ENCODE results near the gene FBXO27. TPM values are rescaled to one million over a fixed set of nuclear protein-coding genes. Genes with fewer than 3 reads are reported as not detected.

FBXO27 gene
- total RNA-seq, 2 donors from 2014 or later = 0.31 to 0.88 TPM

DNA sequence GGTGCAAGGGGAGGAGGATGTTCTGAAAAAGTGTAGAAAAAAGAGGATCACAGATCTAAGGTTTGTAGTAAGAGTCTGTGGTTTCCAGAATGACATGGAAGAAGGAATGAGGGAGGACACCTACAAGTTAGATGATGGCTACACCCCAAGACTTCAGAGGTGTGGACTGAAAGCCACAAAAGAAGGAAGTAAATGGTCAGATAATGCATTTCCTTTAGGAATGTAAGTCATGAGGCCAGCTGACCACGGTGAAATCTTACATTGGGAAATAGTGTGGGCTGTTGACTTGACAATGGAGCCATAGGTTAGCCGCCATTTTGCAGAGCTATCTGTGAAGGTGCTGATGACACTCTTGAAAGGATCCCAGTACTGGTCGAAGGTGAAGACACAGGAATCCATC is 25.3 kb upstream of the FBXO27 start:
- Mint-ChIP-seq H3K4me3 (no peak overlapping the region), H3K36me3 (no peaks in the 10 kb centered on the region), H3K27ac (no peak overlapping the region), H3K27me3 (peaks cover 0 to 7% of the 10 kb centered on the region in 2 donors), H3K4me1 (ENCODE audit: low read depth in 2 of 2) (peaks cover 6 to 8% of the 10 kb centered on the region in 2 donors), H3K9me3 (no peaks in the 10 kb centered on the region)
- no peak for DNase-seq (ENCODE audit: low spot score)
- no peak for ATAC-seq

- Mint-ChIP-seq H3K4me3 (no peak overlapping the region), H3K27ac (peak overlapping the region in 1 of 2 donors; percentile 6), H3K4me1 (ENCODE audit: low read depth in 2 of 2) (no peaks in the 10 kb centered on the region), H3K36me3 (no peaks in the 10 kb centered on the region), H3K27me3 (peaks cover 2 to 4% of the 10 kb centered on the region in 2 donors), H3K9me3 (no peaks in the 10 kb centered on the region)
- no peak for ATAC-seq
- no peak for DNase-seq (ENCODE audit: low spot score)
Measured at GRCh38 chr19:39054091-39054470, 21.7 kb upstream of the FBXO27 start.

DNA sequence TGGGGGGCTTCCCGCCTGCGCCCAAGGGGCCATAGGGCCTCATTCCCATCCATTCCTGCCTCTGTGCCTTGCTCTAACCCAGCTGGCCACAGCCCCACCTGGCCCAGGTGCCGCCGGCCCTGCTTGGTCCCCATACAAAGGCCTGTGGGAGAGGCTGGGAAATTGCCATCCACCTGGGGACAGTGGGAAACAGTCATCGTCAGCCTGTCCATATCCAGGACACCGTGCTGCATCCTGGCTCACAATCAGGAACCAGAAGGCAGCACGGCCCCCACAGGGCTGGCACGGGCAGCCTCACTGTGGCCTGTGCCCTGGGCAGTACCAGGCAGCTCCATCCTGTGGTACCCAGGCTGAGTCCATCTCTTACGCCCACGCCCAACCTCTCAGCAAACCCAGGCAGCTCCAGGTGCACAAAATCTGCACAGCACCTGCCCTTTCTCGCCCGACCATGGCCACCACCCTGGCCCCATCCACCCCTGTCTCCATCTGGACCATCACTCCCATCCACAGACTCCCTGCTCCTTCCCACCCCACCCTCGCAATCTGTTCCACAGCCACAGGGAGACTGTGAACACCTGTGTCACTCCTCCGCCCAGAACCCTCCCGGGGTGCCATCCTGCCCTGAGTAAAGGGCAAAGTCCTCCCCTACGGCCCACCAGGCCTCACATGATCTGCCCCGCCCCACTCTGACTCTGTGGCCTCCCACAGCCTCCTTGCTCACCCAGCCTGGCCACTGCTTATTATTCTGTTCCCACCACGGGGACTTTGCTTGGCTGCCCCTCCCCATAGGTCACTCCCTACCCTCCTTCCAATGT is 21.1 kb upstream of the FBXO27 start:
- H3K27me3 Mint-ChIP-seq = peaks cover 3 to 8% of the 10 kb centered on the region in 2 donors
- H3K4me3 Mint-ChIP-seq = no peak overlapping the region
- peak overlapping the region in 1 of 2 donors; percentile 6 for H3K27ac Mint-ChIP-seq
- no peaks in the 10 kb centered on the region for H3K9me3 Mint-ChIP-seq
- DNase-seq (ENCODE audit: low spot score) = no peak
- no peaks in the 10 kb centered on the region for H3K4me1 Mint-ChIP-seq (ENCODE audit: low read depth in 2 of 2)
- peak in 1 of 2 donors; percentile 27 for ATAC-seq
- no peaks in the 10 kb centered on the region for H3K36me3 Mint-ChIP-seq

- no peak overlapping the region for H3K27ac Mint-ChIP-seq
- no peak for ATAC-seq
- H3K4me1 Mint-ChIP-seq (ENCODE audit: low read depth in 2 of 2) = no peaks in the 10 kb centered on the region
- peaks cover 3 to 8% of the 10 kb centered on the region in 2 donors for H3K27me3 Mint-ChIP-seq
- DNase-seq (ENCODE audit: low spot score) = no peak
- H3K4me3 Mint-ChIP-seq = no peak overlapping the region
- H3K9me3 Mint-ChIP-seq = no peaks in the 10 kb centered on the region
- H3K36me3 Mint-ChIP-seq = no peaks in the 10 kb centered on the region
Measured at GRCh38 chr19:39052846-39053245, 20.5 kb upstream of the FBXO27 start.

DNA sequence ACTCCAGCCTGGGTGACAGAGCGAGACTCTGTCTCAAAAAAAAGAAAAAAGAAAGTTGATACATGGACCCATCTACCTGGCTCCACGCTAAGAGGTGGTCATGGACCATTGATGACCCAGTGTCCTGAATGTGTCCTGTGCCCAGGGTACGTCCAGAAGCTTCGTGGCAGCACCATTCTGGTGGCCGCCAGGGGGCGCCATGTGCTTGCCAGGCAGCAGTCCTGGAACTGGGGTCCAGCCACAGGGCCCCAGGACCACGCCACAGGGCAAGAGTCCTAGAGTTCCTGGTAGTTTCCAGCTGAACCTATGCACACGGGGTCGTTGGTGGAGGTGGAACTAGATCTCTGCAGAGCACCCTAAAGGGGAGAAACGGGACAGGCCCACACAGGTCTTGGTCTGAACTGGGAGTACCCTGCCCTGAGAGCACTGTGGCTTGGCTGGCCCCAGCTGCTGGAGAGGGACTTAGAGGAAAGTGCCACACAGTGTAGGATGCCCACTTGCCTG is 19.9 kb upstream of the FBXO27 start:
- Mint-ChIP-seq H3K27ac (no peak overlapping the region), H3K4me1 (ENCODE audit: low read depth in 2 of 2) (no peaks in the 10 kb centered on the region), H3K9me3 (no peaks in the 10 kb centered on the region), H3K27me3 (peaks cover 3 to 8% of the 10 kb centered on the region in 2 donors), H3K36me3 (no peaks in the 10 kb centered on the region), H3K4me3 (no peak overlapping the region)
- peak; percentile 82 for DNase-seq (ENCODE audit: low spot score)
- ATAC-seq = peak; percentile 74 to 85

DNA sequence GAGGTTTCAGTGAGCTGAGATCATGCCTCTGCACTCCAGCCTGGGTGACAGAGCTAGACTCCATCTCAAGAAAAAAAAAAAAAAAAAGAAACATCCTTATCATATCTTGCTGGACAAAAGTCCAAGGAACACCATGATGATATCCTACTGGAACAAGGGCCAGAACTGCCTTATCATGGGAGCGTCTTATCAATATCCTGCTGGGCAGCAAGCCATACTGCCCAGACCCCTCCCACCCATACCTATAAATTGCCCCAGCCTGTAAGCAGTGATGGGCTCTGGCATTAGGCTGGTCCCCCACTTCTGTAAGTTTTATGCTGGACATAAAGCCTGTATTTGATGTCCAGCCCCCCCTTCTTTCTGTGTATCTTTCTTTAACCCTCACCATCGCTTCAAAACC is 14.7 kb upstream of the FBXO27 start:
- Mint-ChIP-seq H3K27me3 (peaks cover 3 to 13% of the 10 kb centered on the region in 2 donors), H3K27ac (no peak overlapping the region), H3K36me3 (no peaks in the 10 kb centered on the region), H3K4me3 (no peak overlapping the region), H3K9me3 (no peaks in the 10 kb centered on the region), H3K4me1 (ENCODE audit: low read depth in 2 of 2) (peaks cover 0 to 3% of the 10 kb centered on the region in 2 donors)
- DNase-seq (ENCODE audit: low spot score) (no peak), ATAC-seq (no peak)

DNA sequence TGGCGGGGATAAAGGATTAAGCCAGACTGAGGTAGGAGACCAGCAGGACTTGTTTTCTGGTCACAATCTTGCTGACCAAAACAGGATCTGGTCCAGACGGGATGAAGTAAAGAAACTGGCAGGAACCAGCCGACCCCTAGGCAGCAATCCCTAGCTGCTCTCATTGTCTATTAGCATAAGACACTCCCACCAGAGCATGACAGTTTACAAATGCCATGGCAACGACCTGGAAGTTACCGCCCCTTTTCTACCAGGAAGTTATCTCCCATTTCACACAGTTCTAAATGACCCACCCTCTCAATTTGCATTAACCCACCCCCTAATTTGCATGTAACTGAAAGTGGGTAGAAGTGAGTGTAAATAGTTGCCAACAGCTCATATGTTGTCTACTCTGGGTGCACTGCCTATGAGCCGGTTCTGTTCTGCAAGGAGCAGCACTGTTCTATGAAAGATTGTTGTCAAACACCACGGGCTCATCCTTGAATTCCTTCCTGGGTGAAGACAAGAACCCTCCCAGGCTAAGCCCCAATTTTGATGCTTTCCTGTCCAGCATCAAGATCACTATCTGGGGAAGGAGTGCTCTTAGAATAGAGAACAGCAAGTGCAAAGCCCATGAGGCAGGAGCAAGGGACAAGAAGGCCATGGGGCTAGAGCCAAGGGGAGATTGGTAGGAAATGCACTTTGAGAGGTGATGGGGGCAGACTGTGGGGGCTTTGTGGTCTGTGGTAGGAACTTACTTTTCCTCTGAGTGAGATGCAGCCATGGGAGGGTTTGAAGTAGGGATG is 13.9 kb upstream of the FBXO27 start:
- no peaks in the 10 kb centered on the region for H3K9me3 Mint-ChIP-seq

DNA sequence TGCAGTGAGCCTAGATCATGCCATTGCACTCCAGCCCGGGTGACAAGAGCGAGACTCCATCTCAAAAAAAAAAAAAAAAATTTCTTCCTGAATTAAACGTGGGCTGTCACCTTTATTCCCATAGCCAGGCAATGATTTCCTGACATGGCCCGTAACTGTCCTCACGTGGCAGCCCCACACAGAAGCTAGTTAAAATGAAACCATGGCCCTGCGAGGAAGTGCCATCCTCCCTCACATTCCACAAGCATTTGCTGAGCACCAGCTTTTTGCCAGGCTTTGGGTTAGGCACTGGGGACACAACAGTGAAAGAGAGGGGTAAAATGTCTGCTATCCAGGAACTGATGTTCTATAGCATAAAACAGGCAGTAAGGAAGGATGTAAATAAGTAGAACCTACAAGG is 13.2 kb upstream of the FBXO27 start:
- no peak overlapping the region for H3K27ac Mint-ChIP-seq
- H3K9me3 Mint-ChIP-seq = no peaks in the 10 kb centered on the region

More for the DNA sequence above, 13.9 kb upstream of the FBXO27 start:
- peak; percentile 36 to 45 for ATAC-seq
- Mint-ChIP-seq H3K27ac (no peak overlapping the region), H3K4me3 (no peak overlapping the region), H3K27me3 (peaks cover 3 to 13% of the 10 kb centered on the region in 2 donors), H3K36me3 (no peaks in the 10 kb centered on the region), H3K4me1 (ENCODE audit: low read depth in 2 of 2) (peaks cover 0 to 3% of the 10 kb centered on the region in 2 donors)
- DNase-seq (ENCODE audit: low spot score) = no peak

DNA sequence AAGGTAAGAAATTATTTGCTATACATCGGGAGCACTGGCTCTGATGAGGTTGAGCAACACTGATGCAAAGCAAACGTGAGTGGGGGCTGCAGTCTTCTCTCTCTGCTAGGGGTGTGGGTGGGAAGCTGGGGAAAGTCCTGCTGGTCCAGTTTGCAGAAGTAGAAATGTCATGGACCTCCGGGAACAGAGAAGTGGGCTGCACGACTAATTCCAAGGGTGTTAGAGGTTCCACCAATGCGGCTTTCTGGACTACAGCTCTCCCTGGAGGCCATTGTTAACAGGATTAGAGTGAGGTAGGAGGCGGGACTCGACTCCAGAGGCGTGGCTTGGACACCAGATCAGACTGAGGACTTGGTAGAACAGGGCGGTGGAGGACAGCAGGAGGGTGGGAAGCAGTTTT is 5.7 kb upstream of the FBXO27 start:
- no peak overlapping the region for H3K27ac Mint-ChIP-seq
- peak; percentile 54 for DNase-seq (ENCODE audit: low spot score)
- ATAC-seq = no peak
- H3K4me1 Mint-ChIP-seq (ENCODE audit: low read depth in 2 of 2) = no peaks in the 10 kb centered on the region
- no peaks in the 10 kb centered on the region for H3K9me3 Mint-ChIP-seq
- no peaks in the 10 kb centered on the region for H3K36me3 Mint-ChIP-seq
- H3K4me3 Mint-ChIP-seq = no peak overlapping the region
- H3K27me3 Mint-ChIP-seq = peaks cover 0 to 7% of the 10 kb centered on the region in 2 donors

More for the DNA sequence above, 13.2 kb upstream of the FBXO27 start:
- DNase-seq (ENCODE audit: low spot score) (no peak), ATAC-seq (no peak)
- H3K4me3 Mint-ChIP-seq = no peak overlapping the region
- peaks cover 0 to 3% of the 10 kb centered on the region in 2 donors for H3K4me1 Mint-ChIP-seq (ENCODE audit: low read depth in 2 of 2)
- peaks cover 3 to 13% of the 10 kb centered on the region in 2 donors for H3K27me3 Mint-ChIP-seq
- no peaks in the 10 kb centered on the region for H3K36me3 Mint-ChIP-seq

- no peak for DNase-seq (ENCODE audit: low spot score)
- Mint-ChIP-seq H3K36me3 (no peaks in the 10 kb centered on the region), H3K4me3 (no peak overlapping the region), H3K27ac (no peak overlapping the region), H3K4me1 (ENCODE audit: low read depth in 2 of 2) (peaks cover 0 to 3% of the 10 kb centered on the region in 2 donors), H3K27me3 (peaks cover 0 to 7% of the 10 kb centered on the region in 2 donors), H3K9me3 (no peaks in the 10 kb centered on the region)
- no peak for ATAC-seq
Measured at GRCh38 chr19:39037194-39037593, 4.8 kb upstream of the FBXO27 start.

GRCh38 chr19:39036581-39036980 is 4.2 kb upstream of the FBXO27 start:
- H3K4me3 Mint-ChIP-seq = no peak overlapping the region
- H3K9me3 Mint-ChIP-seq = no peaks in the 10 kb centered on the region
- H3K27ac Mint-ChIP-seq = no peak overlapping the region
- ATAC-seq = no peak
- H3K4me1 Mint-ChIP-seq (ENCODE audit: low read depth in 2 of 2) = peaks cover 0 to 3% of the 10 kb centered on the region in 2 donors
- DNase-seq (ENCODE audit: low spot score) = peak; percentile 50
- peaks cover 0 to 7% of the 10 kb centered on the region in 2 donors for H3K27me3 Mint-ChIP-seq
- no peaks in the 10 kb centered on the region for H3K36me3 Mint-ChIP-seq

GRCh38 chr19:39031368-39032062 is 834 bp downstream of the FBXO27 start:
- H3K27me3 Mint-ChIP-seq = peaks cover 2 to 7% of the 10 kb centered on the region in 2 donors
- H3K4me3 Mint-ChIP-seq = peak overlapping the region; percentile 50
- ATAC-seq (peak; percentile 95 to 96), DNase-seq (ENCODE audit: low spot score) (peak; percentile 91)
- H3K9me3 Mint-ChIP-seq = no peaks in the 10 kb centered on the region
- no peaks in the 10 kb centered on the region for H3K36me3 Mint-ChIP-seq
- peaks cover 0 to 6% of the 10 kb centered on the region in 2 donors for H3K4me1 Mint-ChIP-seq (ENCODE audit: low read depth in 2 of 2)
- H3K27ac Mint-ChIP-seq = no peak overlapping the region

GRCh38 chr19:39030854-39031367 is 1.4 kb downstream of the FBXO27 start:
- DNase-seq (ENCODE audit: low spot score) = no peak
- no peak for ATAC-seq
- H3K36me3 Mint-ChIP-seq = no peaks in the 10 kb centered on the region
- peaks cover 2 to 7% of the 10 kb centered on the region in 2 donors for H3K27me3 Mint-ChIP-seq
- H3K4me1 Mint-ChIP-seq (ENCODE audit: low read depth in 2 of 2) = peaks cover 0 to 6% of the 10 kb centered on the region in 2 donors
- no peaks in the 10 kb centered on the region for H3K9me3 Mint-ChIP-seq
- no peak overlapping the region for H3K27ac Mint-ChIP-seq
- peak overlapping the region; percentile 50 for H3K4me3 Mint-ChIP-seq
